ENCODE data around the gene PI16.
A peak's percentile ranks its signal among the peaks of the same experiment; 100 is the strongest.

PI16 gene

DNA sequence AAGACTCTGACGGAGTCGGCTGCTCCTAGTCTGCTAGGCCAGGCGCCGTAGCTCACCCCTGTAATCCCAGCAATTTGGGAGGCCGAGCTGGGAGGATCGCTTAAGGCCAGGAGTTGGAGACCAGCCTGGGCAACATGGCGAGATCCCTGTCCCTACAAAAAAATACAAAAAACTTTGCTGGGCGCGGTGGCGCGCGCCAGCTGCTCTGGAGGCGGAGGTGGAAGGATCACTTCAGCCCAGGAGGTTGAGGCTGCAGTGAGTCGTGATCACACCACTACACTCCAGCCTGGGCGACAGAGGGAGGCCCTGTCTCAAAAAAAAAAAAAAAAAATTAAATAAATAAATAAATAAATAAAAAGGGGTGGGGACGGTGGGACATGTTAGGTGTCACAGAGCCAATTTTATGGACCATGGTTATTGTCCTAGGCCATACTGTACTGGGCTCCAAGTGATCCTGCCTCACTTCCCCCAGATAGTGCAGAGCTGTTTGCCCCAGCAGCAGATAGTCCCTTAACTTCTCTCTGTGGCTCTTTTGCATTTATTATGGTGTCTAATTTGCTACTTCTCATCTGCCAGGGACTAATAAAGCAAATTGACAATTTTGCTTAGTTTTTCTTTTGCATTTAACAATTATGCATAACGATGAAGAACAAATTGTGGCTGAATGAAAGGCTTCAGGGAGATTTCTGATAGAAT, 5.2 kb downstream of the PI16 start:
- DNase-seq (ENCODE audit: extremely low read depth, insufficient read length) = no peak
- TF ChIP-seq, protein P1, sequence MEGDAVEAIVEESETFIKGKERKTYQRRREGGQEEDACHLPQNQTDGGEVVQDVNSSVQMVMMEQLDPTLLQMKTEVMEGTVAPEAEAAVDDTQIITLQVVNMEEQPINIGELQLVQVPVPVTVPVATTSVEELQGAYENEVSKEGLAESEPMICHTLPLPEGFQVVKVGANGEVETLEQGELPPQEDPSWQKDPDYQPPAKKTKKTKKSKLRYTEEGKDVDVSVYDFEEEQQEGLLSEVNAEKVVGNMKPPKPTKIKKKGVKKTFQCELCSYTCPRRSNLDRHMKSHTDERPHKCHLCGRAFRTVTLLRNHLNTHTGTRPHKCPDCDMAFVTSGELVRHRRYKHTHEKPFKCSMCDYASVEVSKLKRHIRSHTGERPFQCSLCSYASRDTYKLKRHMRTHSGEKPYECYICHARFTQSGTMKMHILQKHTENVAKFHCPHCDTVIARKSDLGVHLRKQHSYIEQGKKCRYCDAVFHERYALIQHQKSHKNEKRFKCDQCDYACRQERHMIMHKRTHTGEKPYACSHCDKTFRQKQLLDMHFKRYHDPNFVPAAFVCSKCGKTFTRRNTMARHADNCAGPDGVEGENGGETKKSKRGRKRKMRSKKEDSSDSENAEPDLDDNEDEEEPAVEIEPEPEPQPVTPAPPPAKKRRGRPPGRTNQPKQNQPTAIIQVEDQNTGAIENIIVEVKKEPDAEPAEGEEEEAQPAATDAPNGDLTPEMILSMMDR (IDR thresholded peaks at IDR 0.05; ENCODE audit: insufficient read depth, low read length, poor library complexity, severe bottlenecking) = no peak
- no peaks in the 10 kb centered on the region; the same call in 1 of the 2 replicates for H3K27me3 ChIP-seq (replicated peaks; ENCODE audit: control insufficient read depth, insufficient read depth, low read length)

DNA sequence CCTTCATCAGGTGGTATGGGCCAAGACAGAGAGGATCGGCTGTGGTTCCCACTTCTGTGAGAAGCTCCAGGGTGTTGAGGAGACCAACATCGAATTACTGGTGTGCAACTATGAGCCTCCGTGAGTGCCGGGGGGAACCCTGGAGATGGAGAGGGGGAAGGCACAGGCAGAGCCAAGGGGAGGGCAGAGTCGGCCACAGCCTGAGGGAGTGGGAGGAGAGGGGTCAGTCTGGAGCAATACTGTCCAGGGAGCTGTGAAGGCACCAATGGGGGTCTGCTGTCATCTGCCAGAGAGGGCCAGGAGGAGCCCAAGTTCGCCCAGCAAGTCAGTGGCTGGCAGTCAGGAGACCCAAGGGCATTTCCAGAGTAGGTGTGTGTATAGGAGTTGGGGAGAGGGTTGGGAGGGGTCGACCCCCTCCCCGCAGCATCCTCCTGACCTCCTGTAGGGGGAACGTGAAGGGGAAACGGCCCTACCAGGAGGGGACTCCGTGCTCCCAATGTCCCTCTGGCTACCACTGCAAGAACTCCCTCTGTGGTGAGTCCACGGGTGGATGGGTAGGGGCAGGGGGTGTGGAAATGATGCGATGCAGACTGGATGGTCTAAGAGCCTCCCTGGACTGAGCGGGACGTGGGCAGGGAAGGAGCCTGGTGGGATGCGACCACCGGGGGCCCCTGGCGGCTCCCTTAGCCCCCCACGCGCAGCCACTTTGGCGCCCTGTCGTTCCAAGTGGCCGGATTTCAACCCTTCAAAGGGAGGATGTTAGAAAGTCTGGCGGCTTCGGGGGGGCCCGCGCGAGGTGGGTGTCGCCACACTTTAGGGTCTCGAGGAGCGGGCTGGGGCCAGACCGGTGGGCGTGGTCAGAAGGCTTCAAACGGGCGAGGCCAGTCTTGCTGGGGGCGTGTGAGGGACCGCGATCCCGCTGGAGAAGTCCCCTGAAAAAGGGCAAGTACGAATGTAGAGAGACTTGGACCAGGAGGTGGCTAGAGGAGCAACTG, 7.2 kb downstream of the PI16 start:
- Histone ChIP-seq H3K27me3 (replicated peaks; ENCODE audit: control insufficient read depth, insufficient read depth, low read length) (no peaks in the 10 kb centered on the region), H3K4me3 (replicated peaks; ENCODE audit: low read depth, low read length) (no peak overlapping the region), H3K36me3 (ENCODE audit: control insufficient read depth, insufficient read depth, low read length) (no peaks in the 10 kb centered on the region; the same call in 1 of the 2 replicates)
- TF ChIP-seq, protein P1 (IDR thresholded peaks at IDR 0.05; ENCODE audit: insufficient read depth, low read length, poor library complexity, severe bottlenecking) = no peak
- no peak for DNase-seq (ENCODE audit: extremely low read depth, insufficient read length)

More for the DNA sequence above, 5.2 kb downstream of the PI16 start:
- no peaks in the 10 kb centered on the region for H3K36me3 ChIP-seq (ENCODE audit: control insufficient read depth, insufficient read depth, low read length)
- no peak overlapping the region for H3K4me3 ChIP-seq (replicated peaks; ENCODE audit: low read depth, low read length)

DNA sequence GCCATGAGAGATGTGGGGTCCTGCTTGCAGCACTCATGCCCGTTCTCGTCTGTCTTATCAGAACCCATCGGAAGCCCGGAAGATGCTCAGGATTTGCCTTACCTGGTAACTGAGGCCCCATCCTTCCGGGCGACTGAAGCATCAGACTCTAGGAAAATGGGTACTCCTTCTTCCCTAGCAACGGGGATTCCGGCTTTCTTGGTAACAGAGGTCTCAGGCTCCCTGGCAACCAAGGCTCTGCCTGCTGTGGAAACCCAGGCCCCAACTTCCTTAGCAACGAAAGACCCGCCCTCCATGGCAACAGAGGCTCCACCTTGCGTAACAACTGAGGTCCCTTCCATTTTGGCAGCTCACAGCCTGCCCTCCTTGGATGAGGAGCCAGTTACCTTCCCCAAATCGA, 8.3 kb downstream of the PI16 start:
- peak; percentile 37 for DNase-seq (ENCODE audit: extremely low read depth, insufficient read length)
- TF ChIP-seq, protein P1 (IDR thresholded peaks at IDR 0.05; ENCODE audit: insufficient read depth, low read length, poor library complexity, severe bottlenecking) = no peak
- H3K36me3 ChIP-seq (ENCODE audit: control insufficient read depth, insufficient read depth, low read length) = peaks cover 1% of the 10 kb centered on the region
- H3K4me3 ChIP-seq (replicated peaks; ENCODE audit: low read depth, low read length) = no peak overlapping the region
- H3K27me3 ChIP-seq (replicated peaks; ENCODE audit: control insufficient read depth, insufficient read depth, low read length) = no peaks in the 10 kb centered on the region

DNA sequence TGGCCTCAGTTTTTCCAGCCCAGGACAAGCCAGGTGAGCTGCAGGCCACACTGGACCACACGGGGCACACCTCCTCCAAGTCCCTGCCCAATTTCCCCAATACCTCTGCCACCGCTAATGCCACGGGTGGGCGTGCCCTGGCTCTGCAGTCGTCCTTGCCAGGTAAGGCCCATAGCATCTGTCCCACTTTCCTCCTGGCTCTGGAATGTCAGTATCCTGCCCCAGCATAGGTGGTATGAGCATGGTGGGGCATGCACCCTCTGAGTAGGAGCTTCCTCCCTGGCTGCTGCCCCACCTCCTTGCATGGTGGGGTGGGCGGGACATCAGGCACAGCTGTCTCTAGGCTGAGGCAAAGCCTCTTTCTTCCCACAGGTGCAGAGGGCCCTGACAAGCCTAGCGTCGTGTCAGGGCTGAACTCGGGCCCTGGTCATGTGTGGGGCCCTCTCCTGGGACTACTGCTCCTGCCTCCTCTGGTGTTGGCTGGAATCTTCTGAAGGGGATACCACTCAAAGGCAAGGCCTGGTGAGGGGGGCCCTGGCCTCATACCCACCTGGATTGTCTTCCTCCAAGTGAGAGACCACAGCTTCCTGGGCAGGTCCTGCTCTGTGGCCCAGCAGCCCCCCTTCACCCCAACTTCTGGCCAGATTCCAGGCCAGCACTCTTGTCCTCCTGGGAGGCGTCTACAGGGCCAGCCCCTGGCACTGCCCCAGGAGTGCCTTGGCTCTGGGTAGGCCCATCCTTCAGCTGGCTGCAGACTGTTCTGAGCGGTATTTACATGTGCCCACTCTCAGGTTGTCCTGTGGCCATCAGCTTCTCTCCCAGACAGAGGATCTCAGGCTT, 9.1 kb downstream of the PI16 start:
- no peak for DNase-seq (ENCODE audit: extremely low read depth, insufficient read length)
- H3K36me3 ChIP-seq (ENCODE audit: control insufficient read depth, insufficient read depth, low read length) = peaks cover 7% of the 10 kb centered on the region

DNA sequence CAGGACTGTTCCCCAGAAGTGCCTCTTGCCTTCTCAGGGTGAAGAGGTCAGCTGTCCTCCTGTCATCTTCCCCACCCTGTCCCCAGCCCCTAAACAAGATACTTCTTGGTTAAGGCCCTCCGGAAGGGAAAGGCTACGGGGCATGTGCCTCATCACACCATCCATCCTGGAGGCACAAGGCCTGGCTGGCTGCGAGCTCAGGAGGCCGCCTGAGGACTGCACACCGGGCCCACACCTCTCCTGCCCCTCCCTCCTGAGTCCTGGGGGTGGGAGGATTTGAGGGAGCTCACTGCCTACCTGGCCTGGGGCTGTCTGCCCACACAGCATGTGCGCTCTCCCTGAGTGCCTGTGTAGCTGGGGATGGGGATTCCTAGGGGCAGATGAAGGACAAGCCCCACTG, 9.8 kb downstream of the PI16 start:
- Histone ChIP-seq H3K4me3 (replicated peaks; ENCODE audit: low read depth, low read length) (no peak overlapping the region), H3K27me3 (replicated peaks; ENCODE audit: control insufficient read depth, insufficient read depth, low read length) (no peaks in the 10 kb centered on the region), H3K36me3 (ENCODE audit: control insufficient read depth, insufficient read depth, low read length) (peaks cover 14% of the 10 kb centered on the region)
- TF ChIP-seq, protein P1 (IDR thresholded peaks at IDR 0.05; ENCODE audit: insufficient read depth, low read length, poor library complexity, severe bottlenecking) = no peak
- DNase-seq (ENCODE audit: extremely low read depth, insufficient read length) = no peak

More for the DNA sequence above, 9.1 kb downstream of the PI16 start:
- H3K4me3 ChIP-seq (replicated peaks; ENCODE audit: low read depth, low read length) = no peak overlapping the region
- TF ChIP-seq, protein P1 (IDR thresholded peaks at IDR 0.05; ENCODE audit: insufficient read depth, low read length, poor library complexity, severe bottlenecking) = no peak
- no peaks in the 10 kb centered on the region for H3K27me3 ChIP-seq (replicated peaks; ENCODE audit: control insufficient read depth, insufficient read depth, low read length)

Measured in GM06990 (cell line).